ENCODE data around the gene GNG3.

The GNG3 gene

GRCh38 chr11:62712276-62712812 is 4.9 kb downstream of the GNG3 start:
- H3K4me3 ChIP-seq (ENCODE audit: low read depth, low read length), result no peak overlapping the region
- TF ChIP-seq, protein P1, sequence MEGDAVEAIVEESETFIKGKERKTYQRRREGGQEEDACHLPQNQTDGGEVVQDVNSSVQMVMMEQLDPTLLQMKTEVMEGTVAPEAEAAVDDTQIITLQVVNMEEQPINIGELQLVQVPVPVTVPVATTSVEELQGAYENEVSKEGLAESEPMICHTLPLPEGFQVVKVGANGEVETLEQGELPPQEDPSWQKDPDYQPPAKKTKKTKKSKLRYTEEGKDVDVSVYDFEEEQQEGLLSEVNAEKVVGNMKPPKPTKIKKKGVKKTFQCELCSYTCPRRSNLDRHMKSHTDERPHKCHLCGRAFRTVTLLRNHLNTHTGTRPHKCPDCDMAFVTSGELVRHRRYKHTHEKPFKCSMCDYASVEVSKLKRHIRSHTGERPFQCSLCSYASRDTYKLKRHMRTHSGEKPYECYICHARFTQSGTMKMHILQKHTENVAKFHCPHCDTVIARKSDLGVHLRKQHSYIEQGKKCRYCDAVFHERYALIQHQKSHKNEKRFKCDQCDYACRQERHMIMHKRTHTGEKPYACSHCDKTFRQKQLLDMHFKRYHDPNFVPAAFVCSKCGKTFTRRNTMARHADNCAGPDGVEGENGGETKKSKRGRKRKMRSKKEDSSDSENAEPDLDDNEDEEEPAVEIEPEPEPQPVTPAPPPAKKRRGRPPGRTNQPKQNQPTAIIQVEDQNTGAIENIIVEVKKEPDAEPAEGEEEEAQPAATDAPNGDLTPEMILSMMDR (IDR thresholded peaks at IDR 0.05; ENCODE audit: low read depth, low read length), result no peak

GRCh38 chr11:62712861-62713260 is 5.4 kb downstream of the GNG3 start:
- TF ChIP-seq, protein P1 (IDR thresholded peaks at IDR 0.05; ENCODE audit: low read depth, low read length), result no peak
- H3K4me3 ChIP-seq (ENCODE audit: low read depth, low read length), result no peak overlapping the region

- TF ChIP-seq, protein P1 (IDR thresholded peaks at IDR 0.05; ENCODE audit: low read depth, low read length), result no peak
- no peak overlapping the region for H3K4me3 ChIP-seq (ENCODE audit: low read depth, low read length)
Measured at GRCh38 chr11:62713343-62713742, 5.9 kb downstream of the GNG3 start.

GRCh38 chr11:62715150-62716130 is 8.0 kb downstream of the GNG3 start:
- TF ChIP-seq, protein P1 (IDR thresholded peaks at IDR 0.05; ENCODE audit: low read depth, low read length), result no peak
- no peak overlapping the region for H3K4me3 ChIP-seq (ENCODE audit: low read depth, low read length)

- H3K4me3 ChIP-seq (ENCODE audit: low read depth, low read length), result no peak overlapping the region
- TF ChIP-seq, protein P1 (IDR thresholded peaks at IDR 0.05; ENCODE audit: low read depth, low read length), result no peak
Measured at GRCh38 chr11:62716206-62716605, 8.7 kb downstream of the GNG3 start.

DNA sequence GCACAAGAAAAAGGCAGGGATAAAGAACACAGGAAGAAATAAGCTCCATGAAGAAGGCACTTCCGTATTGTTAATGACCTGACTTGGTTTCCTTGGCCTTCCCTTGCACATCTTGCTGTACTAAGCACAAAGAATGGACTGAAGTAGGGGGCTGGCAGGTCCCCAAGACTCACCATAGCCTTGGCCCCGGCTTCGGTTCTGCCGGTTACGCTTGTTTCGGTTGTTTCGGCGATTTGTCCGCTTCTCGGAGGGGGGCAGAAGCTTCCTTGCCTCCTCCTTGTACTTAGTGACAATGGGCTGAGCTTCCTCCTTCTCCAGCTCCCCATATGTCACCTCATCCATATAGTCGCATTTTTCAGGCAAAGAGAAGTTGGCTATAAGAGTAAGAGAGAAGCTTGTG is 9.3 kb downstream of the GNG3 start:
- TF ChIP-seq, protein P1 (IDR thresholded peaks at IDR 0.05; ENCODE audit: low read depth, low read length), result no peak
- H3K4me3 ChIP-seq (ENCODE audit: low read depth, low read length), result no peak overlapping the region

Measured in WI38 (cell line).